Stimulated activated CD8-positive, alpha-beta memory T cell treated with anti-CD3 and anti-CD28 coated beads, Interleukin-4, amount 100 ng/mL, for 1 hour (primary cell): ENCODE measurements around the gene KRTAP10-7.
"Not testable (repeated sequence)": the region's sequence is repeated elsewhere in the genome, so short reads cannot be mapped to it uniquely, and the experiment has no call there.

Source experiments
- DNase-seq, 2 donors: peaks; one replicate each; pipeline ENCODE4 v3.0.0-alpha.2; 2020; ENCODE audit warnings: low read depth in 2 of 2, low spot score in 1 of 2

The KRTAP10-7 gene

DNA sequence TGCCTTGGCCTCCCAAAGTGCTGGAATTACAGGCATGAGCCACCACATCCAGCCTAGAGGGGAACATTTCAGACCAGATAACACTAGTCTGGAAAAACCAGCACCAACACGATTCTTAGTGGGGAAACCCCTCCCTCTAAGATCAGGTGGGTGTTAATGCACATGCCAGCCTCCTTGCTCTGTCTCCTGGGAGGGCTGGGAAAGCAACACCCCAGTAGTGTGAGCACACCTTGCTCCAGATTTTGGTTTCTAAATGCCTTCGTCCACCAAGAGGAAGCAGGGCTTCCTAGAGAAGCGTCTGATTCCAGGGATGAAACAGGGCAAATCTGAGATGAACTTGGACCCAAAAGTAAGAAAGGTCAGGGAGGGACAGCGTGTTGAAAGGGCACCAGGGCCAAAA, 29.1 kb upstream of the KRTAP10-7 start:
- no peak for DNase-seq

DNA sequence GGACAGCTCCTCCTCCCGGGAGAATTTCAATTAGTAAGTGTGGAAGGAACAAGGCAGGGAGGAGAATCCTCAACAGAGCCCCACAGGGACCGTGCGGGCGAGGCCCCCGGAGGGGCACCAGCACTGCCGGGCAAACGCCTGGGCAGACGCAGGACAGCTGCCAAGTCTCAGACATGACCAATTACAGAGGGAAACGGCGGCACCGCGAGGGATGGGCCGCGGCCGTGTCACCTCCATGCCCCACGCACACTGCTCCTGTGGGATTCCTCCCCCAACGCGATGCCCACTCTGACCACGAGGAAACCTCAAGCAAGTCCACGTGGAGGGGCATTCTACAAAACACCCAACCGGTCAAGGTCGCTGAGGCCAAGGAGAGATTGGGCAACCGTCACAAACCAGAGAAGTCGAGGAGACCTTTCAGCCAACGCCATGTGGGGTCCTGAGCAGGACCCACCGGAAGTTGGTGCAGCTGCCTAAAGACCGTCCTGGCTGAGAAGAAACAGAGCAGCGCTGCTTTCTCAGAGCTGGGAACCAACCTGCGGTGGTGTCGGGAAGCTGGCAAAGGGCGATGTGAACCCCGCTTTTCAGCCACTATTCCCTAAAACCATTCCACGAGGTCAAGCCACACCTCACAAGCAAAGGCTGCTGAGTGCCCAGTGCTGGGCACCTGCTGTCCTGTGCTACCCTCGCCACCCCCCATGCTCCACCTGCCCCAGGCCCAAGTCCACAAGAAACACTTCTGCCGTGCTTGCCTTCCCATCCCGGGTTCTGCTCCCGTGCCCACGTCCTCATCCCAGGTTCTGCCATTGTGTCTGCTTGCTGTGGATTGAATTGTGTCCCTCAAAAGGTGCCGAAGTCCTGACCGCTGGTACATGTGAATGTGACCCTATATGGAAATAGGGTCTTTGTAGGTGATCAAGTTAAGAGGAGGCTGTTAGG, 28.3 kb upstream of the KRTAP10-7 start:
- no peak for DNase-seq

DNA sequence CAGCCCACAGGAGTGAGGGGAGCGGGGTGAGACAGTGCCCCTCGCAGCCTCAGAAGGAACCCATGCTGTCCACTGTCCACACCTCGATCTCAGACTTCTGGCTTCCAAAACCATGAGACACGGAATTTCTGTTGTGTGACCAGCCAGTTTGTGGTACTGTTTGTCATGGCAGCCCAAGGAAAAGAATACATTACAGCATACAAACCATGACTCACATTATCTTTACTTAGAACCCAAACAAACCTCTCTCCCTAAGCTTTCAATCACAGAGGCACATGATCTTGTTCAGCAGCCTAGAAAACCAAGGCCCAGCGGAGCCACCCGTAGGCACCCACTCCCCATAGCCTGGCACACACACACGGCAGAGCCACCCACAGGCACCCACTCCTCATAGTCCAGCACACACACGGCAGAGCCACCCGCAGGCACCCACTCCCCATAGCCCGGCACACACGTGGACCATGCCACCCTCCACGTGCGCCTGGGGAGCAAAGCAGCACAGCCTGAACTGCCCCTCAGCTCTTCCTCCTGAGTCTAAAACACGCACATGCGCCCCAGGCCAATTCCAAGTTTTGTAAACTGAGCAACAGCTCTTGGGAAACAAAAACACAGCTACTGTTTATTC, 27.3 kb upstream of the KRTAP10-7 start:
- DNase-seq, result no peak

DNA sequence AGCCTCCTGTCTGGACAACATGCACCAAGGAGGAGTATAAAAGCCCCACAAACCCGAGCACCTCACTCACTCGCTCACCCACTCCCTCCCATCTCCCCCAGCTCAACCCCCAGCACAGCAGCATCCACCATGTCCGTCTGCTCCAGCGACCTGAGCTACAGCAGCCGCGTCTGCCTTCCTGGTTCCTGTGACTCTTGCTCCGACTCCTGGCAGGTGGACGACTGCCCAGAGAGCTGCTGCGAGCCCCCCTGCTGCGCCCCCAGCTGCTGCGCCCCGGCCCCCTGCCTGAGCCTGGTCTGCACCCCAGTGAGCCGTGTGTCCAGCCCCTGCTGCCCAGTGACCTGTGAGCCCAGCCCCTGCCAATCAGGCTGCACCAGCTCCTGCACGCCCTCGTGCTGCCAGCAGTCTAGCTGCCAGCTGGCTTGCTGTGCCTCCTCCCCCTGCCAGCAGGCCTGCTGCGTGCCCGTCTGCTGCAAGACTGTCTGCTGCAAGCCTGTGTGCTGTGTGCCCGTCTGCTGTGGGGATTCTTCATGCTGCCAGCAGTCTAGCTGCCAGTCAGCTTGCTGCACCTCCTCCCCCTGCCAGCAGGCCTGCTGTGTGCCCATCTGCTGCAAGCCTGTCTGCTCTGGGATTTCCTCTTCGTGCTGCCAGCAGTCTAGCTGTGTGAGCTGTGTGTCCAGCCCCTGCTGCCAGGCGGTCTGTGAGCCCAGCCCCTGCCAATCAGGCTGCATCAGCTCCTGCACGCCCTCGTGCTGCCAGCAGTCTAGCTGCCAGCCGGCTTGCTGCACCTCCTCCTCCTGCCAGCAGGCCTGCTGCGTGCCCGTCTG, 26.6 kb upstream of the KRTAP10-7 start, which contains the start of gene KRTAP10-4:
TSS of gene KRTAP10-4 (plus strand) at position 100 of the 827 bp plus-strand sequence. CDS start at position 130, 30 bp downstream.
- not testable (repeated sequence) for DNase-seq

DNA sequence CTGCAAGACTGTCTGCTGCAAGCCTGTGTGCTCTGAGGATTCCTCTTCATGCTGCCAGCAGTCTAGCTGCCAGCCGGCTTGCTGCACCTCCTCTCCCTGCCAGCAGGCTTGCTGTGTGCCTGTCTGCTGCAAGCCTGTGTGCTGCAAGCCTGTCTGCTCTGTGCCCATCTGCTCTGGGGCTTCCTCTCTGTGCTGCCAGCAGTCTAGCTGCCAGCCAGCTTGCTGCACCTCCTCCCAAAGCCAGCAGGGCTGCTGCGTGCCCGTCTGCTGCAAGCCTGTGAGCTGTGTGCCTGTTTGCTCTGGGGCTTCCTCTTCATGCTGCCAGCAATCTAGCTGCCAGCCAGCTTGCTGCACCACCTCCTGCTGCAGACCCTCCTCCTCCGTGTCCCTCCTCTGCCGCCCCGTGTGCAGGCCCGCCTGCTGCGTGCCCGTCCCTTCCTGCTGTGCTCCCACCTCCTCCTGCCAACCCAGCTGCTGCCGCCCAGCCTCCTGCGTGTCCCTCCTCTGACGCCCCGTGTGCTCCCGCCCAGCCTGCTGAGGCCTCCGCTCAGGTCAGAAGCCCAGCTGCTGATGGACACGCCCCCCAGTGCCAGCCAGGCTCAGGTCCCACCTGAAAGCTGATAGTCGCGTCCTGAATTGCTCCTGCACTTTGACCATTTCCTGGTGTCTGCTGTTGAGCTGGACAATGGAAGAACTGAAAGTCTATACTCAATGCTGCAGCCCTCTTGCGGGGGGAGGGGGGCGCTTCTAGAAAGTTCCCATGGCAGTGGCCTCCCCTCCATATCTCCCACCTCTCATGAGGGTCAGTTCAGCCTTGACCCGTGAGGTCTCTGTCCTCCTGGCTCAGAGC, 25.7 kb upstream of the KRTAP10-7 start:
- DNase-seq, result no peak

DNA sequence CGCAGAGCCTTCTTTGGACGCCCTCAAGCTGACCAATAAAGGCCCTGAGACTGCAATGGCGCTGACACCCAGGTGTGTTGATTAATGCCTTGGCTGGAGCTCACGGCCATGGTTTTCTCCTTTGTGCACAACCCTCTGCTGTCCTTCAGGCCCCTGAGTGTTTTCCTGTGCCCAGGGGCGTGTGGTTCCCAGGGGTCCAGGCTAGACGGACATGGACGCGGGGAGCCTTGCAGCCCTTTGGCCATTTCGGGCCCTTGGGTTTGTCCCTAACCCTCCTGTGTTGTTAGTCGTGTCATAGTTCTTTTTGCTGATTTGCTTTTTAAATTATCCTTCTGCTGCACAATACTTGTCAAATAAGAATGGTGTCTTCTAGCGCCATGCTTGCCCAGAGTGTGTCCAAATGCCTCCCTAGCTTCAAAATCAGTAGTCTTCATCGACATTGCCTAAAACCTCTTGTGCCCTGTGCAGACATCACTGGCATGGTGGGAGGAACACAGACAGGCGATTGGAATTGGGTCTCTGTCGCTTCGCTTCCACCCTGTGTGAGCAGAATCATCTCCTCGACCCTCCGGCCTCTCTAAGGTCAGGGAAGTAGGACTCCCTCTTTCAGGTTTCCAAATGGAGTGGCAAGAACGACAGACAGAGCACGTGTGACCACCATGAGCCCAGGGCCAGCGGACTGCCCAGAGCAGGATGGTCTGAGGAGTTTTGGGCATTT, 24.9 kb upstream of the KRTAP10-7 start:
- no peak for DNase-seq

DNA sequence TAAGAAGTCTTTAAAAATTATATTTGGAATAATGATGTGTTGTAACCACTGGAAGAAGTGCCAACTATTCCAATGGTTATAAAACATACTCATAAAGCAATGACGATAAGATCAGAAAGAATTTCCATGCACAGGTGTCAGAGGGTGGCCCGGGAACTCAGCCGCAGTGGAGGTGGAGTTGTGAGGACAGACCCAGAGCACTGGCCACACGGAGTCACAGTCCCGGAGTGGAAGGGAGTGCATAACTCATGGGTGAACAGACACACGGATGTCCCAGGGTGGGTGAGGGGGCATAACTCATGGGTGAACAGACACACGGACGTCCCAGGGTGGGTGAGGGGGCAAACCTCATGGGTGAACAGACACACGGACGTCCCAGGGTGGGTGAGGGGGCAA, 24.4 kb upstream of the KRTAP10-7 start:
- no peak for DNase-seq

DNA sequence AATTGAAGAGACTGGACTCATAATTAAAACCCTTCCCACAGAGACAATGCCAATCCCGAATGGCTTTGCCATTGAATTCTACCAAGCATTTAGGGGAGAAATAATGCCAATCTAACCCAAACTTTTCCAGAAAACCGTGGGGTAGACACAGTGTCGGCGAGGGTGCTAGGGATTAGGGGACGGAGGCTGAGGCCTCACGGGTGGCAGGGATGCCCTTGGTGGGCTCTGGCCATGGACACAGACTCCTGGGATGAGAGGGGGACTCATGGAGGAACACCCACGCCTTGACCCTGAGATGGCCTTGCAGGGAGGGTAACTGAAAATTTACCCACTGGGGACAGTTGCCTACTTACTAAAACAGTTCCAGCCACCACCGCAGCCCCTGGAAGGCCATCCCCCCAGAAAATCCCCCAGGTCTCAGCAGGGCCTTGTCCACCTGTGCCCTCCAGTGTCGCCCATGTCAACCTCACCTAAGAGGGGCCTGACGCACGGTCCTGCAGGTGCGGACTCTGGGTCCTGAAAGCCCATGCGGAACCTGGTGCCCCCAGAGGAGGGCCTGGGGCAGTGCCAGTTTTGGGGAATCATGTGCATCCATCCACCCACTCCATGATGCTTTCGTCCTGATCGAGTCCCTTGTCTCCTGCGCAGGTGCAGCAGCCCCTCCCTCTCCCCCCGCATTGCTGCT, 21.9 kb upstream of the KRTAP10-7 start:
- no peak for DNase-seq

DNA sequence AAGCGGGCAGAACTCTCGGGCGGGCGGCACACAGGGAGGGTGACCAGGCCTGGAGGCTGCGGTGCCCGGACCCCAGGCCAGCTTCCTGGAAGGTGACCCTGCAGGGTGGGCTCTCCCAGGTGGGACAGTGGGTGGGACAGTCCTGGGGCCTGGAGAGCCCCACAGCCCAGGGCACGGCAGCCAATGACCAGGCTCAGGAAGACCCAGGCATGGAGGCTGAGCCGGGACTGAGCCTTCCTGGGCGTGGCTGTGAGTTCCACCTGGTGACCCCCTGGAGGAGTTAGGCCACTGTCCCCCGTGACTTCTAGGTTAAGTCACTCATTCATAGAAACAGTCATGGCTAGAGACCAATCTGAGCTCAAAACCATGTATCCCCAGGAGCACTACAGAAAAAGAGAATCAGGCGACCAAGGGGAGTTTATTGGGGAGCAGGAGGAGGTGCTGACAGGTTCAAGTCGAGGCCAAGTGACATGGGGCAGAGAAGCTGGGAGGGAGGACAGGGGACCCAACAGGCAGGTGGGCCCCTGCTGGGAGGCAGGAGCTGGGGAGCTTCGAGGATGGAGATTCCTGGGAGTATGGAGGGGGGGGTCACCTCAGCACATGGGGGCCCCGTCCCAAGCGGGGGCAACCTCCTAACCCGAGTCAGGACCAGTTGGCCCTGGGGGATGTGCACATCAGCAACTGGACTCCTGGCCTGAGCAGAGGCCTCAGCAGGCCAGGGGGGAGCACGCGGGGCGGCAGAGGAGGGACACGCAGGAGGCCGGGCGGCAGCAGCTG, 21.2 kb upstream of the KRTAP10-7 start:
- DNase-seq, result no peak

DNA sequence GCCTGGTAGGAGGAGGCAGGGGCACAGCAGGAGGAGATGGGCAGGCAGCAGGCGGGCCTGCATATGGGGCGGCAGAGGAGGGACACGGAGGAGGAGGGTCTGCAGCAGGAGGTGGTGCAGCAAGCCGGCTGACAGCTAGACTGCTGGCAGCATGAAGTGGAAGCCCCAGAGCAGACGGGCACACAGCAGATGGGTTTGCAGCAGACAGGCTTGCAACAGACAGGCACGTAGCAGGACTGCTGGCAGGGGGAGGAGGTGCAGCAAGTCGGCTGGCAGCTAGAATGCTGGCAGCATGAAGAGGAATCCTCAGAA, 20.6 kb upstream of the KRTAP10-7 start:
- DNase-seq, result no peak

DNA sequence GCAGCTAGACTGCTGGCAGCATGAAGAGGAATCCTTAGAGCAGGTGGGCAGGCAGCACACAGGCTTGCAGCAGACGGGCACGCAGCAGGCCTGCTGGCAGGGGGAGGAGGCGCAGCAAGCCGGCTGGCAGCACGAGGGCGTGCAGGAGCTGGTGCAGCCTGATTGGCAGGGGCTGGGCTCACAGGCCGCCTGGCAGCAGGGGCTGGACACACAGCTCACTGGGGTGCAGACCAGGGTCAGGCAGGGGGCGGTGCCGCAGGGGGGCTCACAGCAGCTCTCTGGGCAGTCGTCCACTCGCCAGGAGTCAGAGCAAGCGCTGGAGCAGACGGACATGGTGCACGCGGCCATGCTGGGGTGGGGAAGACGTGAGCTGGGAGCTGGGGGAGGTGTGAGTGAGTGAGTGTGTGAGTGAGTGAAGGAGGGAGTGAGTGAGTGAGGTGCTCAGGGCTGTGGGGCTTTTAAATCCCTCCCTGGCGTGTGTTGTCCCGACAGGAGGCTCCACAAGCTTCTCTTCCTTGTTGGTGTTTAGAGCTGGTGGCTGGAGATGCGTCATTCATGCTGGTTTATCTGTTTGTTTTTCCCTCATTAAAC, 20.1 kb upstream of the KRTAP10-7 start, which contains the start of gene KRTAP10-5:
TSS of gene KRTAP10-5 (minus strand) at position 374 of the 591 bp plus-strand sequence. CDS start at position 348, 26 bp downstream.
- DNase-seq, result not testable (repeated sequence)

DNA sequence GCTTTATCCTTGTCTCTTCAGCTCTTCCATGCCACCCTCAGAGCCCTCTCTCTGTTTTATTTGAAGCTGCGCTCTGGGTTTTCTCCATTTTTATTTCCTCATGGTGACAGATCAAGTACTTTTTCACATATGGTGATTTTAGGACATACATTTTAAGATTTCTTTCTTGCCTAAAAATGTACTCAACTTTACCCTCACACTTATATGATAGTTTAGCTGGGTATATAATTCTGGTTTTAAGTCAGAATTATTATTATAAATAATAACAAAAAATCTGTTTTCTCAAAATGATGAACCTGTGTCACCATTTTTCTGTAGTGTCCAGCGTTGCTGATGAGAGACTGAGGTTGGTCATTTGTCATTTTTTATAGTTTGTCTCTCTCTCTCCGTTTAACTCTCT, 19.2 kb upstream of the KRTAP10-7 start:
- no peak for DNase-seq

DNA sequence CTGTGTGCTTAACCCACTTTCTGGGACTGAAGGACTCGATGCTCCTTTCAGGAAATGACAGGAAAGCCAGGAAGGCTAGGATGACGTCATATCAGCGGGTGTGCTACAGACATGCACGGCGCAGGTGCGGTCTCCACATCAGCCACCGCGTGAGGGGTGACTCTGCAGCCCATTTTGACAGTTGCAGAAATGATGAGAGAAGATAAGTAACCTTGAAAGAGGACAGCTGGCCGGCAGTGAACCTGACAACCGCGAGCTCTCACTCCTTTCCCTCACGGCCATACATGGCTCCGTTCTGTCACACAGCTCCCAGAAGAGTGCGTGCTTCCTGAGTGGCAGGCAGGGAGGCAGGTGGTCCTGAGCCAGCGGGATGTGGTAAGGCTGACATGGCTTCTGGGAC, 18.3 kb upstream of the KRTAP10-7 start:
- no peak for DNase-seq

DNA sequence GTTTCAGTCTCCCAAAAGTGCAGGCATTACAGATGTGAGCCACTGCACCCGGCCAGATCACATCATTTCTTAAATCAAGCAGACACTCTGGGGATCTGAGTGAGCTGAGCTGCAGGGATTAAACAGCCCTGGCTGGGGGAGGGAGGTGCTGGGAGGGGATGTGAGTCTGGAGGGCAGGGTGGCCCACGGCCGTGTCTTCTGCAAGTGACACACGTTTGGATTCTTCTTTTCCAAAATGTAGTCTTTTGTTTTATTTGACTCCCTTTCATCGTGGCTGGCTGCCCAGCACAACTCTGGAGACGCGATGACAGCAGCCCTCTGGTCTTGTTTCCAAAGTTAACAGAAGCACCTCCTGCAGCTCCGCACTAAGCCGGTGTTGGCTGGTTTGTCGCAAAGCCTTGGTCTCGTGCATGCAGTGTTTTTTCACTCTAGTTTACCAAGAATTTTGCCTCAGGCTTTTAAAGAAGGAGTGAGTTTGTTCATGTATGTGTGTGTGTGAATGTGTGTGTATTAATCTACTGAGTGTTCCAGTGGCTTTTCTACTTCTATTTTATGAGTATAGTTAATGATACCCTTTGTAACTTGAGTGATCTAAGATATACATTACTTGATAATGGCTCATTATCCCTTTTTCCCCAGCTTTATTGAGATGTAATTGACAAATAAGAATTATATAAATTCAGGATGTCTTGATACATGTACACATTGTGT, 17.2 kb upstream of the KRTAP10-7 start:
- no peak for DNase-seq

DNA sequence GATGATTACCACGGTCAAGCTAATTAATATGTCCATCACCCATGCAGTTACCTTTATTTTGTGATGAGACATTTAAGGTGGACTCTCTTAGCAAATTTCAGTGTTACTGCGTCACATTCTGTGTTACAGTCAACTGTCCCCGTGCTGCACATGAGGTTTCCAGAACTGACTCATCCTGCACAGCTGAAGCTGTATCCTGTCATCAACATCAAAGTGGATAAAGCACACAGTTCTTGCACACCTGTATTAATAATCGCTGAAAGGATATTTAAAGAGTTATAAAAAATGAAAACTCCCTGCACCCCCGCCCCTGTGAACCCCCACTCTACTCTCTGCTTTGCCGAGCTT, 16.6 kb upstream of the KRTAP10-7 start:
- no peak for DNase-seq

DNA sequence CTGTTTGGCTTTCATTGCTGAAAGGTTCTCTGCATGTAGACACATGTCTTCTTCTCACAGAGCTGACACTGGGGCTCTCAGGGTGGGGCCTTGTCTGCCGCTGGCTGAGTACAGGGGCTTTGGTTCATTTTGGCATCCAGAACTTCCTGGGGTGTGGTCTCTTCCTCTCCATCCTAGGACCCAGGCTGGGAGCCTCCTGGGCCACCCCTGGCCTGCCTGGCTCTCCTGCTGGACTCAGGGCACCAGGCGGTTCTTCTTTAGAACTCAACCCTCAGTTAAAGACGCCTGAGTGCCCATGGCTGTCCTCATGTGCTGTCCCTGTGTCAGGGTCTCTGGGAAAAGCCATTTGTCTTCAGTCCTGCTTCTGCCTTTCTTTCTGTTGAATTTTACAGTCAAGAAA, 14.5 kb upstream of the KRTAP10-7 start:
- DNase-seq, result no peak

DNA sequence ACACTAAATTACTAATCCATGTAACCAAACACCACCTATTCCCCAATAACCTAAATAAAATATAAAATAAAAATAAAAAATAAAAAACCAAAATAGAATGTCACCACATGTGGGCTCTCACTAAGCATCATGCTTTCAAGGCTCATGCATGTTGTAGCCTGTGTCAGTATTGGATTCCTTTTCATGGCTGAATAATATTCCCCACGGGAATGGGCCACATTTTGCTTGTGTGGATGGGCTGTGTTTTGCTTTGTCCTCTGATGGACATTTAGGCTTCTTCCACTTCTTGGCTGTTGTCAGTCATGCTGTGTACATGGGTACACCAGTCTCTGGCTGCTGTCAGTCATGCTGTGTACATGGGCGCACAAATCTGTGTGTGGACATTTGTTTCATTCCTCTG, 11.3 kb upstream of the KRTAP10-7 start:
- no peak for DNase-seq
